ENCODE data around the gene CTXN1.
"Not testable (repeated sequence)": the region's sequence is repeated elsewhere in the genome, so short reads cannot be mapped to it uniquely, and the experiment has no call there.

Gene CTXN1

GRCh38 chr19:7933828-7934725 is 8.1 kb upstream of the CTXN1 start:
- TF ChIP-seq CTCF (IDR thresholded peaks at IDR 0.05; ENCODE audit: insufficient read depth, low read depth, low read length, missing control alignments) = no peak
- no peak for DNase-seq (ENCODE audit: low read depth)
- H3K4me3 ChIP-seq (ENCODE audit: low read length) = no peak overlapping the region

GRCh38 chr19:7933411-7933810 is 7.5 kb upstream of the CTXN1 start:
- TF ChIP-seq CTCF (IDR thresholded peaks at IDR 0.05; ENCODE audit: insufficient read depth, low read depth, low read length, missing control alignments) = peak; percentile 42
- DNase-seq (ENCODE audit: low read depth) = no peak
- H3K4me3 ChIP-seq (ENCODE audit: low read length) = no peak overlapping the region

GRCh38 chr19:7932930-7933300 is 7.0 kb upstream of the CTXN1 start:
- TF ChIP-seq CTCF (IDR thresholded peaks at IDR 0.05; ENCODE audit: insufficient read depth, low read depth, low read length, missing control alignments) = no peak
- H3K4me3 ChIP-seq (ENCODE audit: low read length) = no peak overlapping the region
- DNase-seq (ENCODE audit: low read depth) = no peak

- H3K4me3 ChIP-seq (ENCODE audit: low read length) = no peak overlapping the region
- no peak for TF ChIP-seq CTCF (IDR thresholded peaks at IDR 0.05; ENCODE audit: insufficient read depth, low read depth, low read length, missing control alignments)
- DNase-seq (ENCODE audit: low read depth) = no peak
Measured at GRCh38 chr19:7932276-7932929, 6.5 kb upstream of the CTXN1 start.

GRCh38 chr19:7931221-7932061 is 5.5 kb upstream of the CTXN1 start:
- TF ChIP-seq CTCF (IDR thresholded peaks at IDR 0.05; ENCODE audit: insufficient read depth, low read depth, low read length, missing control alignments) = no peak
- H3K4me3 ChIP-seq (ENCODE audit: low read length) = no peak overlapping the region
- no peak for DNase-seq (ENCODE audit: low read depth)

GRCh38 chr19:7930765-7931164 is 4.8 kb upstream of the CTXN1 start:
- TF ChIP-seq CTCF (IDR thresholded peaks at IDR 0.05; ENCODE audit: insufficient read depth, low read depth, low read length, missing control alignments) = no peak
- H3K4me3 ChIP-seq (ENCODE audit: low read length) = no peak overlapping the region
- DNase-seq (ENCODE audit: low read depth) = no peak

GRCh38 chr19:7930030-7930429 is 4.1 kb upstream of the CTXN1 start:
- not testable (repeated sequence) for DNase-seq (ENCODE audit: low read depth); H3K4me3 ChIP-seq (ENCODE audit: low read length)

Measured in epithelial cell of esophagus (primary cell).